ENCODE results near the gene DDX55.
"Not testable (repeated sequence)": the region's sequence is repeated elsewhere in the genome, so short reads cannot be mapped to it uniquely, and the experiment has no call there.

Gene DDX55, protein sequence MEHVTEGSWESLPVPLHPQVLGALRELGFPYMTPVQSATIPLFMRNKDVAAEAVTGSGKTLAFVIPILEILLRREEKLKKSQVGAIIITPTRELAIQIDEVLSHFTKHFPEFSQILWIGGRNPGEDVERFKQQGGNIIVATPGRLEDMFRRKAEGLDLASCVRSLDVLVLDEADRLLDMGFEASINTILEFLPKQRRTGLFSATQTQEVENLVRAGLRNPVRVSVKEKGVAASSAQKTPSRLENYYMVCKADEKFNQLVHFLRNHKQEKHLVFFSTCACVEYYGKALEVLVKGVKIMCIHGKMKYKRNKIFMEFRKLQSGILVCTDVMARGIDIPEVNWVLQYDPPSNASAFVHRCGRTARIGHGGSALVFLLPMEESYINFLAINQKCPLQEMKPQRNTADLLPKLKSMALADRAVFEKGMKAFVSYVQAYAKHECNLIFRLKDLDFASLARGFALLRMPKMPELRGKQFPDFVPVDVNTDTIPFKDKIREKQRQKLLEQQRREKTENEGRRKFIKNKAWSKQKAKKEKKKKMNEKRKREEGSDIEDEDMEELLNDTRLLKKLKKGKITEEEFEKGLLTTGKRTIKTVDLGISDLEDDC

DNA sequence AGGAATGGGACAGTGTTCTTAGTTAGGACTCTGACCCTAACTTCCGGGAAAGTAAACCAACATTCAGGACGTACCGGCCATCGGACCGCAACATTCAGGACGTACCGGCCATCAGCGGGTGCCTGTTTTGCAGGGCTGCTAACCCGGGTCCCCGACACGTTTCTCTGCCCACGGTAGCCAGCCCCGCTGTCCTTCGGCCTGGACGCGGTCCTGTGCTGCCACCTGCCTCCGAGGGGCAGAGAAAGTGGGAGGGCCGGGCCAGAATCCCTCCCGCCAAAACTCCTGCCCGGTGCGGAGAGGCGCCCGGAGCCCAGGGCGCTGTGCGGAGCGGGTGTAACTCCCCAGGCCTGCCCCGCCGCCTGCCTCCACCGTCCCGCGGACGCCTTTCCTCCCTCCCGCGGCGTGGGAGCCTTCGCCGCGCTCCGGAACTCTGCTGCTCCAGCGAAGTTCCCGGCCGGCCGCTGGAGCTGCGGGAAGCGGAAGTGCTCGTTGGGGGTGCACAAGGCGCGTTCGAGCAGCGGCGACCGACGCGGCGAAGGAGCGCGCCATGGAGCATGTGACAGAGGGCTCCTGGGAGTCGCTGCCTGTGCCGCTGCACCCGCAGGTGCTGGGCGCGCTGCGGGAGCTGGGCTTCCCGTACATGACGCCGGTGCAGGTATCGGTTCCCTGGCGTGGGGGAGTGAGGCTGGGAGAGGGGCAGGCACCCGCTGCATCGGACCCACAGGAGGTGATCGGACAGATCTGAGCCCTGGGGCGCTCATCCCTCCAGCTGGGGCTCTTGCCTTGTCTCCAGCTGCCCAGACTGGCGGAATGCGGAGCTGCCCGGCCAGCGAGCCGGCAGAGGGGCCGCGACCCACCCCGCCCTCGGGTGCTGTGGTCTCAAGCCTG lies at the start of gene DDX55:
Gene DDX55, plus strand, starts transcription at position 498 of the 888 bp plus-strand sequence. Its CDS starts 50 bp downstream, at position 548.
- peak; percentile 66 for DNase-seq (ENCODE audit: low read depth, low spot score)

DNA sequence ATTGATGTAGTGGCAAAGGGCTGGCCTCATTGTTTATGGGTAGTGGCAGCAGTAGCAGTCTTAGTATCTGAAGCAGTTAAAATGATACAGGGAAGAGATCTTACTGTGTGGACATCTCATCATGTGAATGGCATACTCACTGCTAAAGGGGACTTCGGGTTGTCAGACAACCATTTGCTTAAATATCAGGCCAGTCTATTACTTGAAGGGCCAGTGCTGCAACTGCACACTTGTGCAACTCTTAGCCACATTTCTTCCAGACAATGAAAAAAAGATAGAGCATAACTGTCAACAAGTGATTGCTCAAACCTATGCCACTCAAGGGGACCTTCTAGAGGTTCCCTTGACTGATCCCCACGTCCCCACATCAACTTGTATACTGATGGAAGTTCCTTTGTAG lies 47.8 kb upstream of the DDX55 start:
- DNase-seq (ENCODE audit: low read depth, low spot score): not testable (repeated sequence)

- not testable (repeated sequence) for DNase-seq (ENCODE audit: low read depth, low spot score)
These were observed 47.1 kb upstream of the DDX55 start for GRCh38 chr12:123554843-123555242.

DNA sequence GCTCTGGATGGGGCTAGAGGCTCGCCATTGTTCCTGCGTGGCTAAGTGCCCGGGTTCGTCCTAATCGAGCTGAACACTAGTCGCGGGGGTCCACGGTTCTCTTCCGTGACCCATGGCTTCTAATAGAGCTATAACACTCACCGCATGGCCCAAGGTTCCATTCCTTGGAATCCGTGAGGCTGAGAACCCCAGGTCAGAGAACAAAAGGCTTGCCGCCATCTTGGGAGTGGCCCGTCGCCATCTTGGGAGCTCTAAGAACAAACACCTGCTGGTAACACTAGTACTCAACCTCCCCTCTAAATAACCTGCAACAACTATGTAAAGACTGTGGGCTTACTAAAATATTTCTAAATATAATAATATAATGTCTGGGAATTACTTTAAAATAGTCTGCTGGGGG lies 43.4 kb upstream of the DDX55 start:
- not testable (repeated sequence) for DNase-seq (ENCODE audit: low read depth, low spot score)

GRCh38 chr12:123559468-123559867 lies 42.4 kb upstream of the DDX55 start:
- no peak for DNase-seq (ENCODE audit: low read depth, low spot score)

GRCh38 chr12:123571343-123571813 lies 30.5 kb upstream of the DDX55 start:
- no peak for DNase-seq (ENCODE audit: low read depth, low spot score)

GRCh38 chr12:123572391-123572790 lies 29.5 kb upstream of the DDX55 start:
- DNase-seq (ENCODE audit: low read depth, low spot score): no peak

DNA sequence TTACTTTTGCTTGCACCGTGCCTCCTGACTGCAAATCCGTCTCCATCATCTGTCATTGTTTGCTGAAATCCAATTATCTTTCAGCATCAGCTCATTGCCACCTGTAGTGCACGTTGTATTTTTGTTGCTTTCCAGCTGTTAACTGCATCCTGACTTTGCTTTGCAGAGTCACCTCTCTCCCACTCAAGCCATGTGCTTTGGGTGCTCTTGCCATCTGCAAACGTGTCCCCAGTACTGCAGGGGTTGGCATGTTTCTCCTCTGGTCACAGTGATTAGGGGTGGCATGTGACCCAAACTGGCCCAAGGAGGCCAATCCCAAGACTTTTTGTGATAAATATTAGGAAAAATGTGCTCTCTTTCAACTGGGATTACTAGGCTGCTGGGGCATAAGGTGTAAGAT lies 28.0 kb upstream of the DDX55 start:
- DNase-seq (ENCODE audit: low read depth, low spot score): no peak

GRCh38 chr12:123576611-123577010 lies 25.3 kb upstream of the DDX55 start:
- no peak for DNase-seq (ENCODE audit: low read depth, low spot score)

DNA sequence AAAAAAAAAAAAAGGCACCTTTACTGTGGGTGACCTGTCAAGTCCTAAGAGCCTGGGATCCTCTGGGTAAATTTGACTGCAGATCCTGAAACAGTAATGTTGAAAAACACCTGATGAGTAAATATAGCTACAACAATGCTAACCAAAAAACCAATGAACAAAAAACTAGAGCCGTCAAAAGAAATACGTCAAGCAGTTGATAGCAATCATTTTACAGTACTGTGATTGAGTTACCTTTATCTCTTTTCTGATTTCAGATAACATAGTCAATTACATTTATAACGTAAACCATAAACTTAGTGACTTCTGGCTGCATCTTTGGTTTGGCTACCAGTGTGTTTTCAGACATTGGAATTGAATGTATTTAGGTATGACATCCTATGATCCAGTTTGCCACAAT lies 23.7 kb upstream of the DDX55 start:
- no peak for DNase-seq (ENCODE audit: low read depth, low spot score)

GRCh38 chr12:123578829-123579228 lies 23.1 kb upstream of the DDX55 start:
- not testable (repeated sequence) for DNase-seq (ENCODE audit: low read depth, low spot score)

- no peak for DNase-seq (ENCODE audit: low read depth, low spot score)
These were observed 21.1 kb upstream of the DDX55 start for GRCh38 chr12:123580772-123581171.

- DNase-seq (ENCODE audit: low read depth, low spot score): no peak
These were observed 10.0 kb upstream of the DDX55 start for GRCh38 chr12:123591702-123592481.

- DNase-seq (ENCODE audit: low read depth, low spot score): no peak
These were observed 6.2 kb upstream of the DDX55 start for GRCh38 chr12:123595729-123596128.

DNA sequence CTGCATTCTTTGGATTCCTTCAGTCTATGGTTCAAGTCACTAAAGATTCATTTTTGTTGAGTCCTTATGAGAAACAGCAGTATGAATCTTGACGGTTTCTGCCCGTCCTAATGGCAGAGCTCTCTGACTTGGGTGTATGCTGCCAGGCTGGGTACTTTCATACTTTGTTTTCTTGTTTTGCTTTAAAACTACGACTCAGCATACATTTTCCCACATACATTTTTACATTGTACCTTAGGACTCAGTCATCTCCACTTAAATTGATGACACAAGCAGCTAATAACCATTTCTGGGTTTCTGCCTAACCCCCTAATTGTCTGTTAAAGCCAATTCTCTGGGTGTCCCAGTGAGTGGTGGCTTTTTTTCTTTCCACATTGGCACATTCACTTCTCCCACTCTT lies 4.8 kb upstream of the DDX55 start:
- no peak for DNase-seq (ENCODE audit: low read depth, low spot score)

DNA sequence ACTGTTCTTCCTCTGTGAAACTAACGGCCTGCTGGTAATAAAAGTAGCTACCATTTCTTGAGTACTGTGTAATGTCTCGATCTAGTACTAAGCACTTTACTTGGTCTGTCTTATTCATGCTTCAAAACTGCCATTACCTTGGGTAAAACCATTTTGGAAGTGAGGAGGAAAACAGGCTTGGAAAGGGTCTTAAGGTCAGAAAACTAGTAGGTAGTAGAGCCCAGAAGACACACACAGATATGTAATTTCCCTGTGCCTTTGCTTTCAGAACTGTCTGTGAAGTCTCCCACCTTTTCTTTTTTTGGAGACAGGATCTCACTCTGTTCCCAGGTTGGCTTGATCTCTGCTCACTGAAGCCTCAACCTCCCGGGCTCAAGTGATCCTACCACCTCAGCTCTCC lies 3.4 kb upstream of the DDX55 start:
- no peak for DNase-seq (ENCODE audit: low read depth, low spot score)

DNA sequence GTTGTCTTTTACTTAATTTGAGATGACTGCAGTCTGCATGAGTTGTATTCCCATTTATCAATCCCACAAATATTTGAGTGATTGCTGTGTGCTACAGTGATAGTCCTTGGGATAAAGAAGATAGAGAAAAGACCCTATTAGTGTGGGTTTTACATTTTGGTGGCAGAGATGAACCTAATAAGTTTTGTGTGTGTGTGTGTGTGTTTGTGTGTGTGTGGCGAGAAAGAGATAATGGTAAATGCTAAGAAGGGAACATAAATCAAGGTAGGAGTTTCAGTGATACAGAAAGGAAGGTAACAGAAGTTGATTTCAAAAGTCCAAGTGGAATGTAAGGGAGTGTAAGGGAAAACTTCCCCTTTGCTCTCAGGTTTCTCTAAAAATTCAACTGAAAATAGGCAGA lies 2.6 kb upstream of the DDX55 start:
- no peak for DNase-seq (ENCODE audit: low read depth, low spot score)

DNA sequence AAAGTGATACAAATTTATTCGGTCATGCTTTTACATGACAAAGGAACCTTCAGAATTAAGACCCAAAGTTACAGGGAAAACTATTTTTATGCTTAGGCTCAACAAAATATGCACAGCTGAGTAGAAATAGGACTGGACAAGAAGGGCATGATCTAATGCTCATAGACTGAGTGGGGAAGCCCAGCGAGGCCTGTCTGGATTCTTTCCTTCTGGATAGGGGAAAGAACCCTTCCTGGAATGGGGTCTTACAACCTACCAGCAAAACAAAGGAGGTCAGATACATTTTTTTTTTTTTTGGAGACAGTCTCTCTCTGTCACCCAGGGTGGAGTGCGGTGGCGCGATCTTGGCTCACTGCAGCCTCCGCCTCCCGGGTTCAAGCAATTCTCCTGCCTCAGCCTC lies 2.2 kb upstream of the DDX55 start:
- no peak for DNase-seq (ENCODE audit: low read depth, low spot score)

GRCh38 chr12:123602651-123603195 lies 824 bp downstream of the DDX55 start:
- no peak for DNase-seq (ENCODE audit: low read depth, low spot score)

GRCh38 chr12:123603495-123603894 lies 1.6 kb downstream of the DDX55 start:
- DNase-seq (ENCODE audit: low read depth, low spot score): not testable (repeated sequence)

DNA sequence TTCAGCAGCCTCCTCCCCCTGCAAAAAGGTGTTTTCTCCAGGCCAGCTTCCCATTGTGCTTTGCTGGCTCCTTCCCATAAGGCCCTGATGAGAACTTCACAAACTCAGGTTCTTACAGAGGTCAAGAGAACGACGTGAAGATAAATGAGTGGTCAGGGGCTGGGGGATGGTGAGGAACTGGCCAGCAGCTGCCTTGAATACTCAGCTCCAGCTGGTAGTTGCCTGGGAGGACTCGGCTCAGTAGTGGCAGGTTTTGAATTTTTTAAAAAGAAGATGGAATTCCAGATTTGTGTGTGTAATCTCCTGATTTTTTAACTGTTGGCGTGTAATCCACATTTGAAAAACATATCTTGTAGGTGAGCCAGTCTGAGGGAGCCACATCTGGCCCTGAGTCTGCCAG lies 5.9 kb downstream of the DDX55 start:
- no peak for DNase-seq (ENCODE audit: low read depth, low spot score)
